ENCODE data around the gene CTAG1A. TPM values are rescaled to one million over a fixed set of nuclear protein-coding genes. Genes with fewer than 3 reads are reported as not detected.
"Not testable (repeated sequence)": the region's sequence is repeated elsewhere in the genome, so short reads cannot be mapped to it uniquely, and the experiment has no call there.

Gene CTAG1A
- total and polyA plus RNA-seq, 2 experiments from 2014 or later: not detected

DNA sequence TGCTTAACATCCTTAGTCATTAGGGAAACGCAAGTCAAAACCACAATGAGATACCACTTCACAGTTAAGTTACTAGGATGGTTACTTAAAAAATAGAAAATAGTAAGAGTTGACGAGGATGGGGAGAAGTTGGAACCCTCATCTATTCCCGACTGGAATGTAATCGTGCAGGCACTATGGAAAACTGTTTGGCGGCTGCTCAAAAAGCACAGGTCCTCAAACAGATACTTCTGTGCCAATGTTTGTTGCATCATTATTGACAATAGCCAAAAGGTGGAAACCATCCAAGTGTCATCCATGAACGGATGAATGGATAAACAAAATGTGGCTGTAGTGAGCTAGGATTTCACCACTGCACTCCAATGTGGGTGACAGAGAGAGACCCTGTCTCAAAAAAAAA lies 22.4 kb downstream of the CTAG1A start (continued):
- TF ChIP-seq, protein P1, sequence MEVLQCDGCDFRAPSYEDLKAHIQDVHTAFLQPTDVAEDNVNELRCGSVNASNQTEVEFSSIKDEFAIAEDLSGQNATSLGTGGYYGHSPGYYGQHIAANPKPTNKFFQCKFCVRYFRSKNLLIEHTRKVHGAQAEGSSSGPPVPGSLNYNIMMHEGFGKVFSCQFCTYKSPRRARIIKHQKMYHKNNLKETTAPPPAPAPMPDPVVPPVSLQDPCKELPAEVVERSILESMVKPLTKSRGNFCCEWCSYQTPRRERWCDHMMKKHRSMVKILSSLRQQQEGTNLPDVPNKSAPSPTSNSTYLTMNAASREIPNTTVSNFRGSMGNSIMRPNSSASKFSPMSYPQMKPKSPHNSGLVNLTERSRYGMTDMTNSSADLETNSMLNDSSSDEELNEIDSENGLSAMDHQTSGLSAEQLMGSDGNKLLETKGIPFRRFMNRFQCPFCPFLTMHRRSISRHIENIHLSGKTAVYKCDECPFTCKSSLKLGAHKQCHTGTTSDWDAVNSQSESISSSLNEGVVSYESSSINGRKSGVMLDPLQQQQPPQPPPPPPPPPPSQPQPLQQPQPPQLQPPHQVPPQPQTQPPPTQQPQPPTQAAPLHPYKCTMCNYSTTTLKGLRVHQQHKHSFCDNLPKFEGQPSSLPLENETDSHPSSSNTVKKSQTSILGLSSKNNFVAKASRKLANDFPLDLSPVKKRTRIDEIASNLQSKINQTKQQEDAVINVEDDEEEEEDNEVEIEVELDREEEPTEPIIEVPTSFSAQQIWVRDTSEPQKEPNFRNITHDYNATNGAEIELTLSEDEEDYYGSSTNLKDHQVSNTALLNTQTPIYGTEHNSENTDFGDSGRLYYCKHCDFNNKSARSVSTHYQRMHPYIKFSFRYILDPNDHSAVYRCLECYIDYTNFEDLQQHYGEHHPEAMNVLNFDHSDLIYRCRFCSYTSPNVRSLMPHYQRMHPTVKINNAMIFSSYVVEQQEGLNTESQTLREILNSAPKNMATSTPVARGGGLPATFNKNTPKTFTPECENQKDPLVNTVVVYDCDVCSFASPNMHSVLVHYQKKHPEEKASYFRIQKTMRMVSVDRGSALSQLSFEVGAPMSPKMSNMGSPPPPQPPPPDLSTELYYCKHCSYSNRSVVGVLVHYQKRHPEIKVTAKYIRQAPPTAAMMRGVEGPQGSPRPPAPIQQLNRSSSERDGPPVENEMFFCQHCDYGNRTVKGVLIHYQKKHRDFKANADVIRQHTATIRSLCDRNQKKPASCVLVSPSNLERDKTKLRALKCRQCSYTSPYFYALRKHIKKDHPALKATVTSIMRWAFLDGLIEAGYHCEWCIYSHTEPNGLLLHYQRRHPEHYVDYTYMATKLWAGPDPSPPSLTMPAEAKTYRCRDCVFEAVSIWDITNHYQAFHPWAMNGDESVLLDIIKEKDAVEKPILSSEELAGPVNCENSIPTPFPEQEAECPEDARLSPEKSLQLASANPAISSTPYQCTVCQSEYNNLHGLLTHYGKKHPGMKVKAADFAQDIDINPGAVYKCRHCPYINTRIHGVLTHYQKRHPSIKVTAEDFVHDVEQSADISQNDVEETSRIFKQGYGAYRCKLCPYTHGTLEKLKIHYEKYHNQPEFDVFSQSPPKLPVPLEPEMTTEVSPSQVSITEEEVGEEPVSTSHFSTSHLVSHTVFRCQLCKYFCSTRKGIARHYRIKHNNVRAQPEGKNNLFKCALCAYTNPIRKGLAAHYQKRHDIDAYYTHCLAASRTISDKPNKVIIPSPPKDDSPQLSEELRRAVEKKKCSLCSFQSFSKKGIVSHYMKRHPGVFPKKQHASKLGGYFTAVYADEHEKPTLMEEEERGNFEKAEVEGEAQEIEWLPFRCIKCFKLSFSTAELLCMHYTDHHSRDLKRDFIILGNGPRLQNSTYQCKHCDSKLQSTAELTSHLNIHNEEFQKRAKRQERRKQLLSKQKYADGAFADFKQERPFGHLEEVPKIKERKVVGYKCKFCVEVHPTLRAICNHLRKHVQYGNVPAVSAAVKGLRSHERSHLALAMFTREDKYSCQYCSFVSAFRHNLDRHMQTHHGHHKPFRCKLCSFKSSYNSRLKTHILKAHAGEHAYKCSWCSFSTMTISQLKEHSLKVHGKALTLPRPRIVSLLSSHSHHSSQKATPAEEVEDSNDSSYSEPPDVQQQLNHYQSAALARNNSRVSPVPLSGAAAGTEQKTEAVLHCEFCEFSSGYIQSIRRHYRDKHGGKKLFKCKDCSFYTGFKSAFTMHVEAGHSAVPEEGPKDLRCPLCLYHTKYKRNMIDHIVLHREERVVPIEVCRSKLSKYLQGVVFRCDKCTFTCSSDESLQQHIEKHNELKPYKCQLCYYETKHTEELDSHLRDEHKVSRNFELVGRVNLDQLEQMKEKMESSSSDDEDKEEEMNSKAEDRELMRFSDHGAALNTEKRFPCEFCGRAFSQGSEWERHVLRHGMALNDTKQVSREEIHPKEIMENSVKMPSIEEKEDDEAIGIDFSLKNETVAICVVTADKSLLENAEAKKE (CRISPR knock-in tag; IDR thresholded peaks at IDR 0.05): no peak
- no peak for TF ChIP-seq NANOG (IDR thresholded peaks at IDR 0.05; ENCODE audit: borderline replicate concordance)
- no peak for TF ChIP-seq ZNF331 (CRISPR knock-in tag; IDR thresholded peaks at IDR 0.05; ENCODE audit: low read depth)
- TF ChIP-seq ZNF114 (CRISPR knock-in tag; IDR thresholded peaks at IDR 0.05): no peak

DNA sequence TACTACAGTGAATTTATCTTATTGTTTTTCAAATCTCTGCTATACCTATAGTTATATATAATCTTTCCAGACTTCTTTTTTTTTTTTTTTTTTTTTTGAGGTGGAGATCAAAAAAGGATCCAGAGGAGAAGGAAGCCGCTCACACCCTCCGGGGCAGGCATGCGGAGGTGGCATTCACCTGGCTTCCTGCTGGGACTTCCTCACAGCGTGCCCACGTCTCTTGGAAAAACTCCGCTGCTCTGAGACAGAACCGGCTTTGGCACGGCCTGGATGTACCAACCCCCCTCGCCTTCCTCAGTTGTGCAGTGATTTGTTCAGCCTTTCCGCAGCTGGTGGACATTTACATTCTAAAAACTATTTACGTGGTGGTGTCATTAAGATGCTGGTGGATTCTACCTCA lies 23.0 kb downstream of the CTAG1A start:
- not testable (repeated sequence) for H3K4me3 Mint-ChIP-seq, H3K9me3 Mint-ChIP-seq
- peaks cover 29% of the 10 kb centered on the region for H3K4me1 Mint-ChIP-seq

DNA sequence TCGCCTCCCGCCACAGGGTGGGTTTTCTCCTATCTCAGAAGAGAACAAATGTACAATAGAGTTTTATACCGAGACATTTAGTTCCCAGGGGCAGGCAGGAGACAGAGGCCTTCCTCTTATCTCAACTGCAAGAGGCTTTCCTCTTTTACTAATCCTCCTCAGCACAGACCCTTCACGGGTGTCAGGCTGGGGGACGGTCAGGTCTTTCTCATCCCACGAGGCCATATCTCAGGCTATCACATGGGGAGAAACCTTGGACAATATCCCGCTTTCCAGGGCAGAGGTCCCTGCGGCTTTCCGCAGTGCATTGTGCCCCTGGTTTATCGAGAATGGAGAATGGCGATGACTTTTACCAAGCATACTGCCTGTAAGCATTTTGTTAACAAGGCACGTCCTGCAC lies 23.9 kb downstream of the CTAG1A start:
- not testable (repeated sequence) for H4K20me1 ChIP-seq (replicated peaks; ENCODE audit: insufficient read depth); H3K27me3 ChIP-seq (ENCODE audit: insufficient read depth); H3K27ac ChIP-seq (ENCODE audit: low read depth); H3K4me2 ChIP-seq; H3F3A ChIP-seq (replicated peaks; ENCODE audit: low read depth); H2AFZ ChIP-seq; H3K27me3 Mint-ChIP-seq (ENCODE audit: insufficient read depth, low read depth, poor library complexity); H3K4me1 ChIP-seq (ENCODE audit: insufficient read depth); H3K4me3 Mint-ChIP-seq; H3K36me3 Mint-ChIP-seq (ENCODE audit: low read depth); ATAC-seq; H3K4me3 ChIP-seq; H3K9me3 Mint-ChIP-seq; DNase-seq (ENCODE audit: low spot score); H3K27ac Mint-ChIP-seq; H3K9me2 ChIP-seq (ENCODE audit: insufficient read depth); H3K79me2 ChIP-seq (replicated peaks; ENCODE audit: insufficient read depth); H3K36me3 ChIP-seq (ENCODE audit: insufficient read depth)
- H3K4me1 Mint-ChIP-seq: peaks cover 29% of the 10 kb centered on the region

More for the DNA sequence above, 23.0 kb downstream of the CTAG1A start:
- H3K4me2 ChIP-seq; H3K27ac ChIP-seq (ENCODE audit: low read depth); H3K4me3 ChIP-seq; ATAC-seq; H3F3A ChIP-seq (replicated peaks; ENCODE audit: low read depth); H3K36me3 ChIP-seq (ENCODE audit: insufficient read depth); H3K27me3 ChIP-seq (ENCODE audit: insufficient read depth); H3K79me2 ChIP-seq (replicated peaks; ENCODE audit: insufficient read depth); H3K36me3 Mint-ChIP-seq (ENCODE audit: low read depth); H2AFZ ChIP-seq; H3K27ac Mint-ChIP-seq; H4K20me1 ChIP-seq (replicated peaks; ENCODE audit: insufficient read depth); H3K4me1 ChIP-seq (ENCODE audit: insufficient read depth); H3K9me2 ChIP-seq (ENCODE audit: insufficient read depth); DNase-seq (ENCODE audit: low spot score); H3K27me3 Mint-ChIP-seq (ENCODE audit: insufficient read depth, low read depth, poor library complexity): not testable (repeated sequence)

DNA sequence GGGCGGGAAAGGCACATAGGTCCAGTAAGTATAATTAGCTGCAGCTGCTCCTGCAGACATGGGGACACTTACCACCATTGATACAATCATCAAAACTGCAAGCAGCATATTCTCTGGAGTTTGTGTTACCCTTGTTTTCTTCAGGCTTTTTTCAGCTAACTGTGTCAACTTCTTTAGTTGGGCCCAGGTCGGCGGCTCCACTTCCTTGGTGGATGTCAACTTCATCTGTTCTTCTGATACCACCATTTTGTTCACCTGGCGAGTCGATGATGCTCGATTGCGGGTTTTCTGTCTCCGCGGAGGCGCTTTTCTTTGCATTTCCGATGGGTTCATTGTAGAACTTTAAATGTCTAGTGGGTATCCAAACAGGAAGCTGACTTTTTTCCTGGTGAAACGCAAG lies 26.2 kb downstream of the CTAG1A start:
- not testable (repeated sequence) for H4K20me1 ChIP-seq (replicated peaks; ENCODE audit: insufficient read depth); H3K4me2 ChIP-seq; H3K27me3 Mint-ChIP-seq (ENCODE audit: insufficient read depth, low read depth, poor library complexity); H3K9me2 ChIP-seq (ENCODE audit: insufficient read depth); H3K36me3 Mint-ChIP-seq (ENCODE audit: low read depth); DNase-seq (ENCODE audit: low spot score); H3K4me1 ChIP-seq (ENCODE audit: insufficient read depth); H3K9me3 Mint-ChIP-seq; H3K27ac ChIP-seq (ENCODE audit: low read depth); H2AFZ ChIP-seq; H3K4me3 Mint-ChIP-seq; H3K36me3 ChIP-seq (ENCODE audit: insufficient read depth); H3F3A ChIP-seq (replicated peaks; ENCODE audit: low read depth); H3K79me2 ChIP-seq (replicated peaks; ENCODE audit: insufficient read depth); H3K27ac Mint-ChIP-seq; H3K4me3 ChIP-seq; H3K27me3 ChIP-seq (ENCODE audit: insufficient read depth); ATAC-seq
- peaks cover 24% of the 10 kb centered on the region for H3K4me1 Mint-ChIP-seq

GRCh38 chrX:154613586-154613985 lies 28.7 kb downstream of the CTAG1A start:
- H3F3A ChIP-seq (replicated peaks; ENCODE audit: low read depth); H3K4me3 Mint-ChIP-seq: not testable (repeated sequence)
- peak; percentile 47 for ATAC-seq

More at GRCh38 chrX:154613586-154613985, 28.7 kb downstream of the CTAG1A start:
- H3K36me3 Mint-ChIP-seq (ENCODE audit: low read depth); H3K9me2 ChIP-seq (ENCODE audit: insufficient read depth); H4K20me1 ChIP-seq (replicated peaks; ENCODE audit: insufficient read depth); H3K9me3 Mint-ChIP-seq; H3K36me3 ChIP-seq (ENCODE audit: insufficient read depth); H3K4me1 ChIP-seq (ENCODE audit: insufficient read depth); H2AFZ ChIP-seq; H3K27ac ChIP-seq (ENCODE audit: low read depth); H3K27me3 Mint-ChIP-seq (ENCODE audit: insufficient read depth, low read depth, poor library complexity); H3K79me2 ChIP-seq (replicated peaks; ENCODE audit: insufficient read depth); H3K4me3 ChIP-seq; H3K27ac Mint-ChIP-seq; H3K27me3 ChIP-seq (ENCODE audit: insufficient read depth); DNase-seq (ENCODE audit: low spot score); H3K4me2 ChIP-seq: not testable (repeated sequence)
- peaks cover 12% of the 10 kb centered on the region for H3K4me1 Mint-ChIP-seq

Data from GM23338 (cell line).